GM18907 (cell line): ENCODE data around the gene TRIM22.
"Not testable (repeated sequence)": the region's sequence is repeated elsewhere in the genome, so short reads cannot be mapped to it uniquely, and the experiment has no call there.

Experiments used
- ATAC-seq: cut with Tn5 transposase; IDR thresholded peaks from one replicate; pipeline ENCODE4 v1.9.1; 2021; ENCODE audit warnings: mild to moderate bottlenecking, moderate library complexity; ENCODE audit not compliant: unreplicated experiment

TRIM22 gene

DNA sequence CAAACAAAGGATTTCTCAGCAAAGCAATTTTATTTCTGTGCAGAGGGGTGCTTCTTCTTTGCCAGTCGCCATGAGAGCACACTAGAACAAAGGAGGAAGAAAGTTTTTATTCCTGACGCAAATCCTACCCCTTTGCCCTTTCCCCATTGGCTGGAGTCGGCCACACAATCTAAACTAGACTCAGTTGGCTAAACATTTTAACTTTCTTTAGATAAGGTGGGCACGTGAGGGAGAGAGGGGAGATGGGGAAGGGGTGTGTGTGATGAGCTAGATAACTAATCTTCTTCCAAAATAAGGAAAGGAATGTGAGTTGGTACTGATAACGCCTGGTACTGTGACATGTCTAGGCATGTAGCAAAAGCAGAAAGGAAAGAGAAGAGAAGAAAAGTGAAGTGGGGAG, 626 bp downstream of the TRIM22 start:
- ATAC-seq, result no peak

- ATAC-seq, result no peak
These were observed 1.1 kb downstream of the TRIM22 start for GRCh38 chr11:5690736-5691135.

- not testable (repeated sequence) for ATAC-seq
These were observed 1.8 kb downstream of the TRIM22 start for GRCh38 chr11:5691238-5691963.

- no peak for ATAC-seq
These were observed 2.4 kb downstream of the TRIM22 start for GRCh38 chr11:5691964-5692361.

- ATAC-seq, result no peak
These were observed 5.1 kb downstream of the TRIM22 start for GRCh38 chr11:5694642-5695041.

DNA sequence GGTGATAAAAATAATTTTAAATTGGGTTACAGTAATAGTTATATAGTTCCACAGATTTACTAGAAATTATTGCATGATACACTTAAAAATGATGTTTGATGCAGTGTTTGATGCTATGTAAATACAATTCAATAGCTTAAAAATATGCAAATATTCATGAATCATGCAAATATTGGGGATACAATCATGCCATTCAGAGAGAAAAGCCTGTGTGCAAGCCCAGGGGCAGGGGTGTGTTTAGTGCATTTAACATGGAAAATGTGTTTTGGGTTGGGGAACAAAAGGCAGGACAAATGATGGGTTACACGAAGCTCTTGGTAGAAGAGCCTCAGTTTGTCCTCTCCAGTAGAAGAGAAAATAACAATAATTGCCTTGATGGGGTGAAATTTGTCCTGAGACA, 6.0 kb downstream of the TRIM22 start:
- ATAC-seq, result no peak

- ATAC-seq, result no peak
These were observed 6.6 kb downstream of the TRIM22 start for GRCh38 chr11:5696210-5696609.

DNA sequence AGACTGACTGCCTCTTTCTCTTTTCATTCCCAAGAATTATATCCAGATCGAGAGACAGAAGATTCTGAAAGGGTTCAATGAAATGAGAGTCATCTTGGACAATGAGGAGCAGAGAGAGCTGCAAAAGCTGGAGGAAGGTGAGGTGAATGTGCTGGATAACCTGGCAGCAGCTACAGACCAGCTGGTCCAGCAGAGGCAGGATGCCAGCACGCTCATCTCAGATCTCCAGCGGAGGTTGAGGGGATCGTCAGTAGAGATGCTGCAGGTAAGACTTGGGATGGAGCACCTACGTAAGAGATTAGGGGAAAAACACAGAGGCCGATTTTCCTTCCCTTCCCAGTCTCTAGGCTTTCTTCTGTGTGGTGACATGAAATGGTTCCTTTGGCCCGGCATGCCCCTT, 8.7 kb downstream of the TRIM22 start:
- no peak for ATAC-seq

- no peak for ATAC-seq
These were observed 10.9 kb downstream of the TRIM22 start for GRCh38 chr11:5700421-5701054.

DNA sequence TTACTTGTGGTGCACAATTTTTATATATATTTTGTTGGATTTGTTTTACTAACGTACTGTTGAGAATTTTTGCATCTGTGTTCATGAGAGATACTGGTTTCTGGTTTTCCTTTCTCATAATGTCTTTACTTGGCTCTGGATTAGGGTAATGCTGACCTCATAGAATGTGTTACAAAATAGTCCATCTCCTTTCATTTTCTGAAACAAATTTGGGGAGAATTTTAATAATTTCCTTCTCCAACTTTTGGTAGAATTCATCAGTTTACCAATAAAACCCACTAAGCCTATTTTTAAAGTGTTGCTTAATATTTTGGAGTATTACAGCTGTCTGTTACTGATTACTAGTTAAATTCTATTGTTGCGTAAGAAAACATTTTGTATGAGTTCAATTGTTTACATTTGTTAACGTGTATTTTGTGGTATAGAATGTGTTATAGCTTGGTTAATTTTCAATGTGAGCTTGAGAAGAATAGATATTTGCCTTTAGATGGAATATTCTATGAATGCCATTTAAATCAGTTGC, 11.5 kb downstream of the TRIM22 start:
- no peak for ATAC-seq

- ATAC-seq, result peak; percentile 86
These were observed 14.3 kb downstream of the TRIM22 start for GRCh38 chr11:5703741-5704536.

DNA sequence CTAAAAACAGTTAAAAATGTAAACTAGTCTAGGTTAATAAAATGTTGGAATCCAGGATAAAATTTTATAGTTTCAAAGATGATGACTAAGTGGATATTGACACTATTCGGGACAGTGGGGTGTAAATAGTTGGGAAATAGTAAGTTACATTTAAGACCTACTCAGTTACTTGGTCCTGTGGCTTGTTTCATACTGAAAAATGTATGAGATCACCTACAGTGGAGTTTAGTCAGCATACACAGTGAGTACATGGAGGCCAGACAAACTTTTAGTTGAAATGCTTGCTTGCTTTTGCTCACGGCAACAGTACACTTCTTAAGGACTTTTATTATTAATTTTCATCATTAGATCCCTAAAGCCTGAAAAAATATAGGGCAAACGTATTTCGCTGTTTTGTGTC, 16.1 kb downstream of the TRIM22 start:
- no peak for ATAC-seq

DNA sequence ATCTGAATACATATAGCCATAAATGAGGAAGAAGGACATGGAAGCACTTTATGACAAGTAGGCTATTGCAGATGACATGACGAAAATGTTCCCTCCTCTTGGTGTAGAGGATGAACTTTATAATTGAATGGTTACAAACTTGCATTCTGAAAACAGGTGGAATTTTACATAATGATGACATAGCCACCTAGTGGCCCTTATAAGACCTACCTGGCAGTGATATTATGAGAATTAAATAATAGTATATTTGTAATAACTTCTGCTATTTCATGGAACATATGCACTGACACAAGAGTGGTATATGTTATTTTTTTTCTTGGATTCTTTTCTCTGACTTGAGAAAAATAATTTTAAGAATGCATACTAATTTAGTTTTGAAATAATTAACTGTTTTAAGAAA, 22.9 kb downstream of the TRIM22 start:
- no peak for ATAC-seq

GRCh38 chr11:5713695-5714094, 24.1 kb downstream of the TRIM22 start:
- ATAC-seq, result no peak

DNA sequence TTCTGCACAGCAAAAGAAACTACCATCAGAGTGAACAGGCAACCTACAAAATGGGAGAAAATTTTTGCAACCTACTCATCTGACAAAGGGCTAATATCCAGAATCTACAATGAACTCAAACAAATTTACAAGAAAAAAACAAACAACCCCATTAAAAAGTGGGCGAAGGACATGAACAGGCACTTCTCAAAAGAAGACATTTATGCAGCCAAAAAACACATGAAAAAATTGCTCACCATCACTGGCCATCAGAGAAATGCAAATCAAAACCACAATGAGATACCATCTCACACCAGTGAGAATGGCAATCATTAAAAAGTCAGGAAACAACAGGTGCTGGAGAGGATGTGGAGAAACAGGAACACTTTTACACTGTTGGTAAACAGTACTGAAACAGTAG, 26.9 kb downstream of the TRIM22 start:
- not testable (repeated sequence) for ATAC-seq

DNA sequence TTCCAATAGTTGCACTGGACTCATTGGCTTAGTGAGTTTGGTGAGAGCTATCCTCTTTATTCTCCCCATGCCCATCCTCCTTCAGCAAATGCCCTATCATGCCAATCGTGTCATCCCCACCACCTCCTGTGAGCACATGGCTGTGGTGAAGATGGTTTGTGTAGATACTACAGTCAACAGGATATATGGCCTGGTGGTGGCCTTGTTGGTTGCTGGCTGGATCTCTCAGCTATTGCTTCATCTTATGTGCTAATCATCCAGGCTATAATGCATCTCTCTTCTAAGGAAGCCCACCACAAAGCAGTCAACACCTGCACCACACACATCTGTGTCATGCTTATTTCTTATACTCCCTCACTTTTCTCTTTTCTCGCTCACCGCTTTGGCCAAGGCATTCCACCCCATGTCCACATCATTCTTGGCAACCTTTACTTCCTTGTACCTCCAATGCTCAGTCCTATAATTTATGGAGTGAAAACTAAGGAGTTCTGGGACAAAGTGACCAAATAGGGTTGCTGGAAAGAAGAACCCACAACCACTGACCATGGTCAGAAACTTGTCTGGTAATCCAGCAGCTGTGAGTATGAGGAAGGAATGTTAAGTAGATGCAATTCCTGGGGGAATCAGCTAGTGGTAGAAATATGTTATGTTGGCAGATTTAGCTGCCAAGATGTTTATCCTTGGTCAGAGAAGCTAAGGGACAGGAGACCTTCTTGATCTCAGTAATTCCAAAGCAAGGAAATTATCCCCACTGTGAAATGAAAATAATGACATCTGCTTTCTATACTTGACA, 30.3 kb downstream of the TRIM22 start:
- ATAC-seq, result no peak

DNA sequence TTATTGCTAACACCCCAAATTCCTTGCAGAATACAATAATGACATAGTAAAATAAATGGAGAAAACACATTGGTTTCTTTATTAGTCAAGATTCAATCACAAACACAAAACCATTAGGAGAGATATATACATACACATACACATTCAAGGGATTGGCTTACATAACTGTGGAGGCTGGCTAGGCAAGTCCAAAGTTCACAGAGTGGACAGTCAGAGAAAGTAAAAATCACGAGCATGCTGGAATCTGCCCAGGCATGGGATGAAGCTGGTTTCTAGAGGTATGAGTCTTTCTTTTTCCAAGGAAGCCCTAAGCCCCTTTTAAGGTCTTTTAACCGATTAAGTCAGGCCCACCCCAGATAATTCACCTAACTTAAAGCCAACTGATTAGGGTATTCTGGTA, 33.0 kb downstream of the TRIM22 start:
- ATAC-seq, result no peak

DNA sequence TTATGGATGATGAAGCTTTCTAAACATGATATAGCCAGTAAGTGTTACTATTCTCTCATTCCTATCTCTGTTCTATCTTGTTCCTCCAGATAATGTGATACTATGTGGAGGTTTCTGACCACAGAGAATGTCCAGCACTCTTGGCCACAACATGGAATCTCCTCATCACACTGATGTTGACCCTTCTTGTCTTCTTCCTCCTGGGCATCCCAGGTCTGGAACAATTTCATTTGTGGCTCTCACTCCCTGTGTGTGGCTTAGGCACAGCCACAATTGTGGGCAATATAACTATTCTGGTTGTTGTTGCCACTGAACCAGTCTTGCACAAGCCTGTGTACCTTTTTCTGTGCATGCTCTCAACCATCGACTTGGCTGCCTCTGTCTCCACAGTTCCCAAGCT, 36.8 kb downstream of the TRIM22 start:
- ATAC-seq, result no peak

DNA sequence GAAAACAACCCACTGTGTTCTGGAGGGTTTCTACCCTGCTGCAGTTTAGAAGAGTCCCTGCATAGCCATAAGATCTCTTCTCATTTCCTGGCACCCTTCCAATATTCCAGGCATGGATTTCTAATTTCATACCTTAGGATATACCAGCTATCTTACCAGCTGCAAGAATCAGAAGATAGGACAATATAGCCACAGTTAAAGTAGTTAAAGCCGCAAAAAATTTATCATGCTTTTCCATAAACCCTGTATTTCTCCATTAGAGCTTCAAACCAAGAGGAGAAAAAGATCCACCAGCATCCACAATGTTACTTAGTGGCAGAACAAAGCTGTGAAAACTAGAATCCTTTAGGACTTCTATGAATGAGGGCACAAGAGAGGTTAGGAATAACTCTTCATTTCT, 38.1 kb downstream of the TRIM22 start:
- no peak for ATAC-seq

DNA sequence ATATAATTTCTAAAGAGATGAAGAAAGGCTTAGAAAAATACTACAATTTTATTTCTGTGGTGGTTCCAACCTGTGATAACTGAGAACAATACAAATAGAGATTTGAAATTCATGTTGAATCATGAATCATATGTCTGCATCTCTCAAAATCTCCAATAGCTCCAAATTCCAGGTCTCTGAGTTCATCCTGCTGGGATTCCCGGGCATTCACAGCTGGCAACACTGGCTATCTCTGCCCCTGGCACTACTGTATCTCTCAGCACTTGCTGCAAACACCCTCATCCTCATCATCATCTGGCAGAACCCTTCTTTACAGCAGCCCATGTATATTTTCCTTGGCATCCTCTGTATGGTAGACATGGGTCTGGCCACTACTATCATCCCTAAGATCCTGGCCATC, 46.8 kb downstream of the TRIM22 start, which contains the start of gene OR56B1:
Gene OR56B1, plus strand, starts transcription at position 53 of the 400 bp plus-strand sequence. Its CDS starts 69 bp downstream, at position 122.
- ATAC-seq, result no peak

GRCh38 chr11:5737091-5737490, 47.5 kb downstream of the TRIM22 start:
- no peak for ATAC-seq
